Measurements from ENCODE around the gene B3GNT8. TPM values are rescaled to one million over a fixed set of nuclear protein-coding genes. Genes with fewer than 3 reads are reported as not detected.

B3GNT8 gene
- total and polyA plus RNA-seq, 11 donors, result 5.0 to 12.6 (median 9.4) TPM

DNA sequence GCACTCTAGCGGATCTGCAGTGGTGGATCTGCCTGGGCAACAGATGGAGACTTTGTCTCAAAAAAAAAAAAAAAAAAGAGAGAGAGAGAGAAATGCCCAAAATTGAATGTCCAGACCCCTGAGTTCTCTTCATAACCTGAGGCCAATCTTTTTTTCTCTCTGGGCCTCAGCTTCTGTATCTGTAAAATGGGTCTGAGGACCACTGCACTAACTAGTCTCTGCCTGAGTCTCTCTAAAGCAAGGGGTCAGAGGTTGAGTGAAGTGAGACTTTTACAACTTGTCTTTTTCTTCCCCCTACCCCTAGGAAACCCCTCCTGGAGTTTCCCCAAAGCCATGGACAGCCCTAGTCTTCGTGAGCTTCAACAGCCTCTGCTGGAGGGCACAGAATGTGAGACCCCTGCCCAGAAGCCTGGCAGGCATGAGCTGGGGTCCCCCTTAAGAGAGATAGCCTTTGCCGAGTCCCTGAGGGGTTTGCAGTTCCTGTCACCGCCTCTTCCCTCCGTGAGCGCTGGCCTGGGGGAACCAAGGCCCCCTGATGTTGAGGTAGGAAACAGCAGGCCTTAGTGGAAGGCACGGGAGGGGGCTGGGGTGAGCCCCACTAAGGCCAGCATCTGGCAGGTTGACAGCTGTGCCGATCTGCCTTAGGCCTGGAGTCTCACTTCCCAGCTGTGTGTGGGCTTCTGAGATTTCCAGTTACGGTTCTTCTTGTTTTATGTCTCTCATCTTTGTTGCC is 49.0 kb downstream of the B3GNT8 start:
- 43 to 50% (median 46%) methylated on average over 9 of the region's 9 CpGs for WGBS, 4 donors
- no peak for TF ChIP-seq POLR2A (IDR thresholded peaks at IDR 0.05)
- TF ChIP-seq, protein P1, sequence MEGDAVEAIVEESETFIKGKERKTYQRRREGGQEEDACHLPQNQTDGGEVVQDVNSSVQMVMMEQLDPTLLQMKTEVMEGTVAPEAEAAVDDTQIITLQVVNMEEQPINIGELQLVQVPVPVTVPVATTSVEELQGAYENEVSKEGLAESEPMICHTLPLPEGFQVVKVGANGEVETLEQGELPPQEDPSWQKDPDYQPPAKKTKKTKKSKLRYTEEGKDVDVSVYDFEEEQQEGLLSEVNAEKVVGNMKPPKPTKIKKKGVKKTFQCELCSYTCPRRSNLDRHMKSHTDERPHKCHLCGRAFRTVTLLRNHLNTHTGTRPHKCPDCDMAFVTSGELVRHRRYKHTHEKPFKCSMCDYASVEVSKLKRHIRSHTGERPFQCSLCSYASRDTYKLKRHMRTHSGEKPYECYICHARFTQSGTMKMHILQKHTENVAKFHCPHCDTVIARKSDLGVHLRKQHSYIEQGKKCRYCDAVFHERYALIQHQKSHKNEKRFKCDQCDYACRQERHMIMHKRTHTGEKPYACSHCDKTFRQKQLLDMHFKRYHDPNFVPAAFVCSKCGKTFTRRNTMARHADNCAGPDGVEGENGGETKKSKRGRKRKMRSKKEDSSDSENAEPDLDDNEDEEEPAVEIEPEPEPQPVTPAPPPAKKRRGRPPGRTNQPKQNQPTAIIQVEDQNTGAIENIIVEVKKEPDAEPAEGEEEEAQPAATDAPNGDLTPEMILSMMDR (IDR thresholded peaks at IDR 0.05), result peak in 3 of 12 donors; percentile 8 to 15 (median 12)
- Histone ChIP-seq H3K4me3 (no peak overlapping the region), H3K4me1 (peaks cover 0 to 47% (median 20%) of the 10 kb centered on the region in 12 donors), H3K27ac (peak overlapping the region in 3 of 12 donors; percentile 19 to 73 (median 58)), H3K36me3 (peaks cover 0 to 11% (median 4%) of the 10 kb centered on the region in 9 donors), H3K9me3 (no peaks in the 10 kb centered on the region), H3K27me3 (no peaks in the 10 kb centered on the region)
- DNase-seq (no peak), ATAC-seq (peak in 1 of 4 donors; percentile 19)
- intact Hi-C loops (cut with DNase I), result no loop called here

DNA sequence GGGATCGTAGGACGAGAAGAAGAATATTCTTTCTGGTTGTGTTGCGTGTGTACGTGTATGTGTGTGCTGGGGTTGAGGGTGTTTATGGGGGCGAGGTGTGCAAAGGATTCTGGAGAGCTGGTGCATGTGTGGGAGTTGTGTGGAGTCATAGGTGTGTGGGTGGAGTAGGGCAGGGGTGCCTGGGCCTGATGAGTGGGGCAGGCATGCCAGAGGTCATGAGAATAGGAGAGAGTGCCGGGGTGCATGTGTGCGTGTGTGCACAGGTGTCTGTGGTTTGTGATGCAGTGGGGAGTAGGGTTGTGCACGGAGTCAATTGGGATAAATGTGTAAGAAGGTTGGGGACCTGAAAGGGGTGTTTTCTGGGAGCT is 50.2 kb downstream of the B3GNT8 start:
- ATAC-seq, result peak in 1 of 4 donors; percentile 13
- H3K4me1 ChIP-seq, result peaks cover 0 to 47% (median 20%) of the 10 kb centered on the region in 12 donors
- WGBS, 4 donors, result 73 to 78% (median 75%) methylated on average over 8 of the region's 8 CpGs

DNA sequence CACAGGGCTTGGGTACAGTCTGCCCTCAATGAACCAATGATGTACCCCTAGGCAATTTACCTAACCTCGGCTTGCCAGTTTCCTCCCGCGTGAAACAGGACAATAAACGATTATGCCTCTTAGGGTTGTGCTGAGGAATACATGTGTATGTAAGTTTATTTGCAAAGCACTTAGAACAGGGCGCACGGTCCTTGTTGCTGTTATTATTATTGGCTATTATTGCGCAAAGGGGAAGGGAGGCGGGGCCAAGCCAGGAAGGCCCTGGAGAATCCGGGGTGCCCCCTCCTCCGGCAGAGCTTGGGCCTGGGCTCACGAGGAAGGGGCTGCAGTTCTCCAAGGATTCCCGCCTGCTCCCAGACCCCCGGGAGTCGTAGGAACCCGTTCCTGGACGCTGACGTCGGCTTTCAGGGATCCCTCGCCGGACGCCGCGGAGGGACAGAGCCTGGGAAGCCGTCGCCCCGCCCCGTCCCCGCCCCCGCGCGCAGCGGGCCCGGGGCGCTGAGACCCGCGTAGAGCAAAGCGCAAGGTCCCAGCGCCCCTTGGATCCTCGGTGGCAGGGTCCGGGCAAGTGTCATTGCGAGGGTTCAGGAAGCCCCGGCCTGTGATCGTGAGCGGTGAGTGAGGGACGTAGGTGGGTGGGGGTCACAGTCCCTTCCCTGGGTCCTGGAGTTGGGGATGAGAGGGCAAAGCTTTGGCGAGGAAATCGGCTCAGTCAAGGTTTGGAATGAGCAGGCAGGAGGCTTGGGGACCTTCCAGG is 50.8 kb downstream of the B3GNT8 start, which contains the start of gene TMEM91:
Gene TMEM91, plus strand, starts transcription at position 293 of the 757 bp plus-strand sequence. CDS start 1,777 bp downstream, outside the sequence.
- peak within 1 kb of the TSS; percentile 34 to 87 (median 68) for H3K4me3 ChIP-seq
- DNase-seq (peak; percentile 32 to 68 (median 54)), ATAC-seq (peak; percentile 19 to 60 (median 50))
- no peaks in the 10 kb centered on the region for H3K9me3 ChIP-seq
- WGBS, 4 donors, result 2 to 5% (median 4%) methylated on average over 16 to 47 of the region's 47 CpGs
- intact Hi-C loops (cut with DNase I), result no loop called here
- H3K27ac ChIP-seq, result peak within 1 kb of the TSS in 11 of 12 donors; percentile 37 to 87 (median 66)
- no peaks in the 10 kb centered on the region for H3K27me3 ChIP-seq
- H3K36me3 ChIP-seq, result no peaks in the 10 kb centered on the region
- peak in 1 of 2 donors; percentile 39 for TF ChIP-seq POLR2A (IDR thresholded peaks at IDR 0.05)
- TF ChIP-seq, protein P1 (IDR thresholded peaks at IDR 0.05), result no peak
- H3K4me1 ChIP-seq, result peaks cover 0 to 47% (median 20%) of the 10 kb centered on the region in 12 donors

More for the DNA sequence above, 50.2 kb downstream of the B3GNT8 start:
- Histone ChIP-seq H3K27ac (peak overlapping the region in 10 of 12 donors; percentile 37 to 87 (median 66)), H3K4me3 (peak overlapping the region; percentile 34 to 87 (median 68)), H3K36me3 (peaks cover 0 to under 1% (median 0%) of the 10 kb centered on the region in 9 donors), H3K27me3 (no peaks in the 10 kb centered on the region), H3K9me3 (no peaks in the 10 kb centered on the region)
- no peak for TF ChIP-seq POLR2A (IDR thresholded peaks at IDR 0.05)
- TF ChIP-seq, protein P1 (IDR thresholded peaks at IDR 0.05), result no peak
- DNase-seq, result no peak
- intact Hi-C loops (cut with DNase I), result no loop called here

Other genes starting within 250 kb of the B3GNT8 start
- 1 to 10 TPM in 2 of 9 donors, under 1 TPM in 7; 0.18 to 3.8 (median 0.37) TPM for gene CYP2S1, start 234.2 kb downstream of the B3GNT8 start, total RNA-seq
- gene CYP2S1, start 234.2 kb downstream of the B3GNT8 start, polyA plus RNA-seq, result under 1 TPM; 0.11 to 0.35 TPM
- 10 to 100 TPM in 7 of 9 donors, 1 to 10 TPM in 2; 9.3 to 62.5 (median 13.2) TPM for gene AXL, start 208.2 kb downstream of the B3GNT8 start, total RNA-seq
- gene AXL, start 208.2 kb downstream of the B3GNT8 start, polyA plus RNA-seq, result 10 to 100 TPM in 1 of 2 donors, 1 to 10 TPM in 1; 5.0 to 21.1 TPM
- gene HNRNPUL1, start 163.0 kb downstream of the B3GNT8 start, total RNA-seq, result 100 to 1,000 TPM in 7 of 9 donors, 10 to 100 TPM in 2; 88.7 to 138 (median 115) TPM
- gene HNRNPUL1, start 163.0 kb downstream of the B3GNT8 start, polyA plus RNA-seq, result 10 to 100 TPM; 64.2 to 91.0 TPM
- 10 to 100 TPM; 10.0 to 22.2 (median 14.2) TPM for gene CCDC97, start 117.2 kb downstream of the B3GNT8 start, total RNA-seq
- 10 to 100 TPM; 12.8 to 16.0 TPM for gene CCDC97, start 117.2 kb downstream of the B3GNT8 start, polyA plus RNA-seq
- 10 to 100 TPM in 8 of 9 donors, 1 to 10 TPM in 1; 9.4 to 68.8 (median 13.9) TPM for gene TGFB1, start 73.5 kb downstream of the B3GNT8 start, total RNA-seq
- gene TGFB1, start 73.5 kb downstream of the B3GNT8 start, polyA plus RNA-seq, result 10 to 100 TPM; 13.4 to 24.0 TPM
- gene B9D2, start 63.2 kb downstream of the B3GNT8 start, total RNA-seq, result 1 to 10 TPM; 2.0 to 5.1 (median 3.3) TPM
- gene B9D2, start 63.2 kb downstream of the B3GNT8 start, polyA plus RNA-seq, result 10 to 100 TPM in 1 of 2 donors, 1 to 10 TPM in 1; 1.9 to 14.6 TPM
- 1 to 10 TPM; 1.0 to 5.4 (median 2.5) TPM for gene TMEM91, start 50.8 kb downstream of the B3GNT8 start, total RNA-seq
- 1 to 10 TPM; 2.5 to 6.7 TPM for gene TMEM91, start 50.8 kb downstream of the B3GNT8 start, polyA plus RNA-seq
- 10 to 100 TPM in 8 of 9 donors, 1 to 10 TPM in 1; 9.6 to 18.6 (median 13.7) TPM for gene EXOSC5, start 30.0 kb downstream of the B3GNT8 start, total RNA-seq
- gene EXOSC5, start 30.0 kb downstream of the B3GNT8 start, polyA plus RNA-seq, result 10 to 100 TPM; 21.2 to 40.4 TPM
- 100 to 1,000 TPM in 2 of 9 donors, 10 to 100 TPM in 7; 32.0 to 149 (median 39.2) TPM for gene BCKDHA, start 29.6 kb downstream of the B3GNT8 start, total RNA-seq
- 10 to 100 TPM; 39.1 to 74.4 TPM for gene BCKDHA, start 29.6 kb downstream of the B3GNT8 start, polyA plus RNA-seq
- 100 to 1,000 TPM in 6 of 9 donors, 10 to 100 TPM in 3; 67.9 to 138 (median 102) TPM for gene DMAC2, start 12.5 kb upstream of the B3GNT8 start, total RNA-seq
- gene DMAC2, start 12.5 kb upstream of the B3GNT8 start, polyA plus RNA-seq, result 100 to 1,000 TPM; 121 to 130 TPM
- gene ERICH4, start 15.8 kb upstream of the B3GNT8 start, total RNA-seq, result under 1 TPM in 1 of 9 donors, not detected in 8; 0.30 TPM
- under 1 TPM in 1 of 2 donors, not detected in 1; 0.10 TPM for gene ERICH4, start 15.8 kb upstream of the B3GNT8 start, polyA plus RNA-seq
- gene CEACAM21, start 148.8 kb upstream of the B3GNT8 start, total RNA-seq, result 1 to 10 TPM in 2 of 9 donors, under 1 TPM in 6, not detected in 1; 0.27 to 5.7 (median 0.66) TPM
- under 1 TPM in 1 of 2 donors, not detected in 1; 0.50 TPM for gene CEACAM21, start 148.8 kb upstream of the B3GNT8 start, polyA plus RNA-seq
- 1 to 10 TPM in 1 of 9 donors, under 1 TPM in 6, not detected in 2; 0.29 to 1.5 (median 0.35) TPM for gene CEACAM4, start 199.7 kb upstream of the B3GNT8 start, total RNA-seq
- gene CEACAM4, start 199.7 kb upstream of the B3GNT8 start, polyA plus RNA-seq, result under 1 TPM; 0.46 to 0.49 TPM